ENCODE results near the gene PLXNC1.

DNA sequence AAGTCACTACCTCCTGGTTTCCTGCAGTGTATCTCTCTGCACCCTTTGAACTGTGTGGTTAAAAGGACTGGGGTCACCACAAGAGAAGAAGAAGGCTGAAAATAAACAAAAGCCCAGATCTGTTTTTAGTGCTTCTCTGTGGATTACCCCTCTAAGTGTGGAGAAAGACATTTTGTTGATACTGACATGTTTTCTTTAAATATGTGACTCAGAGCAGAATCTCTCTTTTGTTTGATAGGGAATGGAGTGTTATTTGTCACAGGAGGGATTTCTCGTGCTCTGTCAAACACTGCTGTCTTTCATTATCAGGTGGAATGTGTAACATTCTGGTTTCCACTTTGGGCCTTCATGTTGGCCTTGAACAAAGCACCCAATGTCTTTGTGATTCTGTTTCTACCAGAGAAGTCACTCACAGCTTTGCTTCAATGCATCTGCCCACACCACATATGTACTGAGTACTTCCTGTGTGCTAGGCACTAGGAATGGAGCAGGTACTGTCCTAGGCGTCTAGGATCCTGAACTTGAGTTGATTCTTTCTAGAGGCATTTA is 82.1 kb downstream of the PLXNC1 start:
- TF ChIP-seq, protein P1, sequence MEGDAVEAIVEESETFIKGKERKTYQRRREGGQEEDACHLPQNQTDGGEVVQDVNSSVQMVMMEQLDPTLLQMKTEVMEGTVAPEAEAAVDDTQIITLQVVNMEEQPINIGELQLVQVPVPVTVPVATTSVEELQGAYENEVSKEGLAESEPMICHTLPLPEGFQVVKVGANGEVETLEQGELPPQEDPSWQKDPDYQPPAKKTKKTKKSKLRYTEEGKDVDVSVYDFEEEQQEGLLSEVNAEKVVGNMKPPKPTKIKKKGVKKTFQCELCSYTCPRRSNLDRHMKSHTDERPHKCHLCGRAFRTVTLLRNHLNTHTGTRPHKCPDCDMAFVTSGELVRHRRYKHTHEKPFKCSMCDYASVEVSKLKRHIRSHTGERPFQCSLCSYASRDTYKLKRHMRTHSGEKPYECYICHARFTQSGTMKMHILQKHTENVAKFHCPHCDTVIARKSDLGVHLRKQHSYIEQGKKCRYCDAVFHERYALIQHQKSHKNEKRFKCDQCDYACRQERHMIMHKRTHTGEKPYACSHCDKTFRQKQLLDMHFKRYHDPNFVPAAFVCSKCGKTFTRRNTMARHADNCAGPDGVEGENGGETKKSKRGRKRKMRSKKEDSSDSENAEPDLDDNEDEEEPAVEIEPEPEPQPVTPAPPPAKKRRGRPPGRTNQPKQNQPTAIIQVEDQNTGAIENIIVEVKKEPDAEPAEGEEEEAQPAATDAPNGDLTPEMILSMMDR (IDR thresholded peaks at IDR 0.05), result no peak
- TF ChIP-seq POLR2A (IDR thresholded peaks at IDR 0.05), result no peak
